Measurements from ENCODE around the gene RIPK4.

GRCh38 chr21:41783476-41784180 lies 16.8 kb upstream of the RIPK4 start:
- TF ChIP-seq, protein P1, sequence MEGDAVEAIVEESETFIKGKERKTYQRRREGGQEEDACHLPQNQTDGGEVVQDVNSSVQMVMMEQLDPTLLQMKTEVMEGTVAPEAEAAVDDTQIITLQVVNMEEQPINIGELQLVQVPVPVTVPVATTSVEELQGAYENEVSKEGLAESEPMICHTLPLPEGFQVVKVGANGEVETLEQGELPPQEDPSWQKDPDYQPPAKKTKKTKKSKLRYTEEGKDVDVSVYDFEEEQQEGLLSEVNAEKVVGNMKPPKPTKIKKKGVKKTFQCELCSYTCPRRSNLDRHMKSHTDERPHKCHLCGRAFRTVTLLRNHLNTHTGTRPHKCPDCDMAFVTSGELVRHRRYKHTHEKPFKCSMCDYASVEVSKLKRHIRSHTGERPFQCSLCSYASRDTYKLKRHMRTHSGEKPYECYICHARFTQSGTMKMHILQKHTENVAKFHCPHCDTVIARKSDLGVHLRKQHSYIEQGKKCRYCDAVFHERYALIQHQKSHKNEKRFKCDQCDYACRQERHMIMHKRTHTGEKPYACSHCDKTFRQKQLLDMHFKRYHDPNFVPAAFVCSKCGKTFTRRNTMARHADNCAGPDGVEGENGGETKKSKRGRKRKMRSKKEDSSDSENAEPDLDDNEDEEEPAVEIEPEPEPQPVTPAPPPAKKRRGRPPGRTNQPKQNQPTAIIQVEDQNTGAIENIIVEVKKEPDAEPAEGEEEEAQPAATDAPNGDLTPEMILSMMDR (IDR thresholded peaks at IDR 0.05): no peak
- TF ChIP-seq POLR2A (IDR thresholded peaks at IDR 0.05) (no peak), POLR2AphosphoS5 (IDR thresholded peaks at IDR 0.05) (peak in 1 of 3 donors; percentile 19)

All from breast epithelium (tissue), 3 donors.